DND-41 (cell line): Measurements from ENCODE around the gene TYSND1.

Source experiments
- ATAC-seq: fragments of 200-7000 bp; cut with Tn5 transposase; 3 replicates; pipeline ENCODE4 v1.9.1; 2021; ENCODE audit warnings: low read depth; ENCODE audit not compliant: insufficient read depth
- DNase-seq: peaks from one replicate; pipeline ENCODE4 v3.0.0-alpha.2; 2020
- H2AFZ ChIP-seq: 2 replicates; pipeline ENCODE4 v1.6.0; 2012; ENCODE audit warnings: low read depth, low read length
- H3K27ac ChIP-seq: 2 replicates; pipeline ENCODE4 v1.5.1; 2012; ENCODE audit warnings: low read length, inconsistent platforms
- H3K27me3 ChIP-seq: fragments of 200-600 bp; sonication (generic); 2 replicates; pipeline ENCODE4 v1.6.0; 2012; ENCODE audit warnings: low read length, mild to moderate bottlenecking, inconsistent platforms; ENCODE audit not compliant: insufficient read depth, poor library complexity
- H3K36me3 ChIP-seq: 2 replicates; pipeline ENCODE4 v1.5.1; 2012; ENCODE audit warnings: low read length, inconsistent platforms; ENCODE audit not compliant: insufficient read depth
- H3K4me1 ChIP-seq: 2 replicates; pipeline ENCODE4 v1.5.1; 2012; ENCODE audit warnings: mild to moderate bottlenecking, low read length; ENCODE audit not compliant: insufficient read depth
- H3K4me2 ChIP-seq: 2 replicates; pipeline ENCODE4 v1.6.0; 2012; ENCODE audit warnings: mild to moderate bottlenecking, moderate library complexity, low read length, inconsistent platforms; ENCODE audit not compliant: insufficient read depth
- H3K4me3 ChIP-seq, 2 experiments: fragments of 200-600 bp in 1 of 2; shearing (Covaris generic) in 1 of 2; 2 replicates each; pipeline ENCODE4 v1.5.1; 2012 to 2016; ENCODE audit warnings: inconsistent platforms in 2 of 2, low read length in 2 of 2, mild to moderate bottlenecking in 2 of 2, low read depth in 1 of 2, moderate library complexity in 1 of 2
- H3K79me2 ChIP-seq: 2 replicates; pipeline ENCODE4 v1.6.0; 2012; ENCODE audit warnings: low read length, inconsistent platforms; ENCODE audit not compliant: insufficient read depth
- H3K9ac ChIP-seq: 2 replicates; pipeline ENCODE4 v1.6.0; 2012; ENCODE audit warnings: low read depth, mild to moderate bottlenecking, inconsistent platforms, low read length, moderate library complexity
- H3K9me3 ChIP-seq: 2 replicates; pipeline ENCODE4 v1.5.1; 2012; ENCODE audit warnings: low read length, moderate library complexity, mild to moderate bottlenecking, inconsistent platforms; ENCODE audit not compliant: insufficient read depth, severe bottlenecking
- H4K20me1 ChIP-seq: 2 replicates; pipeline ENCODE4 v1.6.0; 2012; ENCODE audit warnings: low read length; ENCODE audit not compliant: insufficient read depth
- EZH2 ChIP-seq: IDR thresholded peaks from 3 replicates; pipeline ENCODE4 v1.6.1; 2012; ENCODE audit warnings: borderline replicate concordance, low read depth, mild to moderate bottlenecking, moderate library complexity, low read length, inconsistent platforms; ENCODE audit not compliant: severe bottlenecking
- TF ChIP-seq, protein P1 (sequence below): IDR thresholded peaks from 2 replicates; pipeline ENCODE4 v1.5.1; 2012; ENCODE audit warnings: borderline replicate concordance, low read length, moderate library complexity, mild to moderate bottlenecking; ENCODE audit not compliant: poor library complexity, severe bottlenecking; ENCODE audit errors: extremely low read depth

TYSND1 gene

DNA sequence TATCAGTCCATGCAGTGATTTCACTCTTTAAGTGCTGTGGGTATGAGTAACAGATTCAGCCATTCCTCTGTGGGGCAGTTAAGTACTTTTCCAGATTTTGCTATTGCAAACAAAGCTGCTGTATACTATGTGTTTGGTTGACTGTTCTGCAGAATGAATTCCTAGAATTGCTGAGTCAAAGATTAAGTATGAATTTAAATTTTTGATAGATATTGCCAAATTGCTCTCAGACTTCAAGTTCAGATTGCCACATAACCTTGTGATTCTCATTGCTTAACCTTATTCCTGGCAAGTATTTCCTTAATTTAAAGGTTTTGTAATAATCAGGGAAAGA, 45.4 kb upstream of the TYSND1 start:
- Histone ChIP-seq H3K4me3 (no peak overlapping the region), H4K20me1 (peaks cover 2% of the 10 kb centered on the region; the same call in 1 of the 2 replicates), H3K9ac (no peak overlapping the region), H3K27me3 (no peaks in the 10 kb centered on the region), H3K36me3 (peaks cover 3% of the 10 kb centered on the region; the same call in 1 of the 2 replicates), H3K79me2 (no peaks in the 10 kb centered on the region), H3K4me2 (no peak overlapping the region), H3K4me1 (no peaks in the 10 kb centered on the region), H3K27ac (no peak overlapping the region), H3K9me3 (no peaks in the 10 kb centered on the region), H2AFZ (no peak overlapping the region)
- ATAC-seq (no peak), DNase-seq (no peak)
- TF ChIP-seq, protein P1, sequence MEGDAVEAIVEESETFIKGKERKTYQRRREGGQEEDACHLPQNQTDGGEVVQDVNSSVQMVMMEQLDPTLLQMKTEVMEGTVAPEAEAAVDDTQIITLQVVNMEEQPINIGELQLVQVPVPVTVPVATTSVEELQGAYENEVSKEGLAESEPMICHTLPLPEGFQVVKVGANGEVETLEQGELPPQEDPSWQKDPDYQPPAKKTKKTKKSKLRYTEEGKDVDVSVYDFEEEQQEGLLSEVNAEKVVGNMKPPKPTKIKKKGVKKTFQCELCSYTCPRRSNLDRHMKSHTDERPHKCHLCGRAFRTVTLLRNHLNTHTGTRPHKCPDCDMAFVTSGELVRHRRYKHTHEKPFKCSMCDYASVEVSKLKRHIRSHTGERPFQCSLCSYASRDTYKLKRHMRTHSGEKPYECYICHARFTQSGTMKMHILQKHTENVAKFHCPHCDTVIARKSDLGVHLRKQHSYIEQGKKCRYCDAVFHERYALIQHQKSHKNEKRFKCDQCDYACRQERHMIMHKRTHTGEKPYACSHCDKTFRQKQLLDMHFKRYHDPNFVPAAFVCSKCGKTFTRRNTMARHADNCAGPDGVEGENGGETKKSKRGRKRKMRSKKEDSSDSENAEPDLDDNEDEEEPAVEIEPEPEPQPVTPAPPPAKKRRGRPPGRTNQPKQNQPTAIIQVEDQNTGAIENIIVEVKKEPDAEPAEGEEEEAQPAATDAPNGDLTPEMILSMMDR, result no peak
- TF ChIP-seq EZH2, result no peak

DNA sequence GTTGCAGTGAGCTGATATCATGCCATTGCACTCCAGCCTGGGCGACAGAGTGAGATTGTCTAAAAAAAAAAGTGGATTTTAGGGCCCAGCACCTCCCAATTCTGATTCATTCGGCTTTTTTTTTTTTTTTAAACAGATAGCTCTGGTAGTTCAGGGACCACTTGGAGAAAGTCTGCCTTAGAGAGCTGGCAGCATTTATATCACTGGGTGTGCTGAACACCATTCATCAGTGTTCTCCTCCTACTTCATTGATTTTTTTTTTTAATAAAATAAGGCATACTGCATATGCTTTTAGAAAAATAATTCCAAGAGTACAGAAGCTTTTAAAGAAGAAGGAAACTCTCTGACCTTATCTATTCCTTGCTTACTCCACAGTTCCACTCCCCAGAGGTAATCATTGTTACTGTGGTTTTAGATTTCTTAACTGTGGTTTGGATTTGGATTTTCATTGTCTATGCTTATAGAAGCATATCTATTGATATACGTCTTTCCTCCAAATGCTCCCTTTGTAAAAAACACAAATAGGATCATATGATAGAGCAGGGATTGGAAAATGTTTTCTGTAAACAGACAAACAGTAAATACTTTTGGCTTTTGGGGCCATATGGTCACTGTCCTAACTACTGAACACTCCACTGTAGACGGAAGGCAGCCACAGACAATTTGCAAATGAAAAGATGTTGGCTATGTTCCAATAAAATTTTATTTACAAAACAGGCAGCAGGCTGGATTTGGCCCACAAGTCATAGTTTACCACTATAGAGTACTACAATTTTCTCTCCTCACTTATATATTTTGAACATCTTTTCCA, 44.9 kb upstream of the TYSND1 start:
- H3K9me3 ChIP-seq, result no peaks in the 10 kb centered on the region
- H3K27me3 ChIP-seq, result no peaks in the 10 kb centered on the region
- ATAC-seq, result no peak
- no peak for DNase-seq
- H3K4me3 ChIP-seq, result no peak overlapping the region
- TF ChIP-seq, protein P1, result no peak
- TF ChIP-seq EZH2, result no peak
- no peak overlapping the region for H3K9ac ChIP-seq
- no peaks in the 10 kb centered on the region for H4K20me1 ChIP-seq
- H3K4me1 ChIP-seq, result no peaks in the 10 kb centered on the region
- no peak overlapping the region for H3K4me2 ChIP-seq
- H3K36me3 ChIP-seq, result no peaks in the 10 kb centered on the region
- H2AFZ ChIP-seq, result no peak overlapping the region
- H3K27ac ChIP-seq, result no peak overlapping the region
- H3K79me2 ChIP-seq, result no peaks in the 10 kb centered on the region

DNA sequence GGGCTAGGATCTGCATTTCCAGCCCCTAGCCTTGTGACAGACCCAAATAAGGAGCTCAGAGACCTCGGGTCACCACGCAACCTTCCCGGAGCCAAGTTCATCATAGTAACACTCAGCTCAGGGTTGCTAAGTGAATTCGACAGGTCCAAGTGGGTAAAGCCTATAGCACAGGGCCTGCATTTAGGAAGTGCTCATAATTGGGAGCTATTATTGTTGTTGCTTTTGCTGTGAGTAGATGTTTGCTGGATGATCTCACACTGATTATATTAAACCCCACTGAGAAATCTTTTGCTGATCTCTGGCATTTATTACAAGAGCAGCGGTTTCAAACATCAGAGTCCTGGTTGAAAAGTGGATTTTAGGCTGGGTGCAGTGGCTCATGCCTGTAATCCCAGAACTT, 44.1 kb upstream of the TYSND1 start:
- Histone ChIP-seq H3K4me3 (no peak overlapping the region), H3K79me2 (no peaks in the 10 kb centered on the region), H3K4me1 (no peaks in the 10 kb centered on the region), H3K36me3 (no peaks in the 10 kb centered on the region), H3K9me3 (no peaks in the 10 kb centered on the region), H3K27me3 (no peaks in the 10 kb centered on the region), H2AFZ (no peak overlapping the region), H3K27ac (no peak overlapping the region), H3K9ac (no peak overlapping the region), H4K20me1 (no peaks in the 10 kb centered on the region), H3K4me2 (no peak overlapping the region)
- no peak for DNase-seq
- TF ChIP-seq, protein P1, result no peak
- TF ChIP-seq EZH2, result no peak
- ATAC-seq, result no peak

DNA sequence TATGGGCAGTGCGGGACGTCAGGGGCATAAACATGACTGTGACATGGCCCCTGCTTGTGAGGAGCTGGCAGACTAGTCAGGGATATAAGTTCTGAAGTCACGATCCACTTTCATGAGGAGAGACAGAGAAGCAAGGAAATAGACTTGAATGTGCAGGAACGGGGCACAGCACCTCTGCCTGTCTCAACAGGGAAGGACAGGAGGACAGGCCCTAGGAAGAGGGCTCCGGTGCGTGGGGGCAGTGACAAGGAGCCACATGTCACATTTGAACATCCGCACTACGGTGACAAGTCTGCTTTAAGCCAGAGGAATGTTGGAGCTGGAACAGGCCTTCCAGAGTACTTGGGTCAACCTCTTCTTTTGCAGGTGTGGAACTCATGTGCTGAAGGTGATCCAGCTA, 43.6 kb upstream of the TYSND1 start:
- no peak overlapping the region for H3K27ac ChIP-seq
- no peak overlapping the region for H3K9ac ChIP-seq
- no peaks in the 10 kb centered on the region for H3K27me3 ChIP-seq
- no peaks in the 10 kb centered on the region for H3K36me3 ChIP-seq
- H3K9me3 ChIP-seq, result no peaks in the 10 kb centered on the region
- H3K4me1 ChIP-seq, result no peaks in the 10 kb centered on the region
- TF ChIP-seq, protein P1, result no peak
- TF ChIP-seq EZH2, result no peak
- no peak overlapping the region for H3K4me3 ChIP-seq
- H3K79me2 ChIP-seq, result no peaks in the 10 kb centered on the region
- ATAC-seq, result no peak
- DNase-seq, result no peak
- no peak overlapping the region for H2AFZ ChIP-seq
- no peak overlapping the region for H3K4me2 ChIP-seq
- H4K20me1 ChIP-seq, result no peaks in the 10 kb centered on the region
